A673 (cell line): ENCODE results near the gene APBA3. TPM values are rescaled to one million over a fixed set of nuclear protein-coding genes. Genes with fewer than 3 reads are reported as not detected.
"Not testable (repeated sequence)": the region's sequence is repeated elsewhere in the genome, so short reads cannot be mapped to it uniquely, and the experiment has no call there.

Source experiments
- BruUV-seq: library from RNA; stranded (reverse); fragments of 400-500 nt; replicated peaks from 2 replicates; lab custom pipeline; 2021; lab: Mats Ljungman, UMichigan
- CTCF ChIA-PET: fragments of 300-600 bp; sonication (Branson Sonifier 250); formaldehyde crosslinking; loops from one replicate; lab custom pipeline; 2022; ENCODE audit warnings: antibody characterized with exemption; lab: Charles Lee
- POLR2A ChIA-PET: fragments of 300-600 bp; sonication (Branson Sonifier 250); formaldehyde crosslinking; loops from one replicate; lab custom pipeline; 2022; ENCODE audit warnings: antibody characterized with exemption; ENCODE audit not compliant: low non-redundant PET; lab: Charles Lee
- DNase-seq: peaks from one replicate; pipeline ENCODE4 v3.0.0-alpha.2; 2015; ENCODE audit warnings: low spot score
- H3K27ac ChIP-seq: fragments of 200-600 bp; sonication (generic); 2 replicates; pipeline ENCODE4 v1.5.1; 2016; ENCODE audit warnings: mixed run types, low read depth, mild to moderate bottlenecking, mixed read lengths, antibody characterized with exemption, low read length; ENCODE audit not compliant: poor library complexity, severe bottlenecking
- H3K27me3 ChIP-seq: fragments of 200-600 bp; sonication (generic); replicated peaks from 2 replicates; pipeline ENCODE4 v1.6.1; 2017; ENCODE audit warnings: mixed run types, low read depth, mild to moderate bottlenecking, mixed read lengths, antibody characterized with exemption, low read length; ENCODE audit not compliant: insufficient read depth, poor library complexity
- H3K36me3 ChIP-seq: fragments of 200-600 bp; sonication (generic); 2 replicates; pipeline ENCODE4 v1.6.1; 2016; ENCODE audit warnings: mixed run types, mild to moderate bottlenecking, mixed read lengths, antibody characterized with exemption, low read length; ENCODE audit not compliant: insufficient read depth, poor library complexity, severe bottlenecking
- H3K4me1 ChIP-seq: fragments of 200-600 bp; sonication (generic); 2 replicates; pipeline ENCODE4 v1.6.1; 2017; ENCODE audit warnings: mixed run types, mild to moderate bottlenecking, mixed read lengths, antibody characterized with exemption, low read length; ENCODE audit not compliant: insufficient read depth, poor library complexity, severe bottlenecking
- H3K4me3 ChIP-seq: fragments of 200-600 bp; sonication (generic); 2 replicates; pipeline ENCODE4 v1.5.1; 2016; ENCODE audit warnings: low read depth, mixed run types, mild to moderate bottlenecking, mixed read lengths, low read length; ENCODE audit not compliant: poor library complexity, severe bottlenecking
- H3K9me3 ChIP-seq: fragments of 200-600 bp; sonication (generic); 2 replicates; pipeline ENCODE4 v1.6.1; 2016; ENCODE audit warnings: mixed run types, low read depth, mild to moderate bottlenecking, mixed read lengths, antibody characterized with exemption, low read length; ENCODE audit not compliant: poor library complexity, severe bottlenecking
- EZH2 ChIP-seq: fragments of 200-600 bp; sonication (generic); IDR thresholded peaks from 2 replicates; pipeline ENCODE4 v1.6.1; 2017; ENCODE audit warnings: borderline replicate concordance, low read depth, mild to moderate bottlenecking, mixed read lengths, antibody characterized with exemption, low read length; ENCODE audit not compliant: poor library complexity, severe bottlenecking
- intact Hi-C: fragments of 100-400 bp; cut with micrococcal nuclease; formaldehyde crosslinking; loops from one replicate; pipeline ENCODE4 v1.10.0; 2022; ENCODE audit not compliant: unreplicated experiment
- total RNA-seq: library from RNA; stranded (reverse); gene quantifications from 2 replicates; pipeline ENCODE4 v1.2.3, GENCODE V29; 2021
- TF ChIP-seq, protein P1 (sequence below): fragments of 300-800, 200-600 bp; sonication (generic); conservative IDR thresholded peaks from 2 replicates; pipeline ENCODE4 v1.5.1; 2017; ENCODE audit warnings: low read depth, mild to moderate bottlenecking, antibody characterized with exemption, low read length, moderate library complexity, mixed read lengths

APBA3 gene
- total RNA-seq, 1 experiment from 2014 or later = 30.0 TPM

DNA sequence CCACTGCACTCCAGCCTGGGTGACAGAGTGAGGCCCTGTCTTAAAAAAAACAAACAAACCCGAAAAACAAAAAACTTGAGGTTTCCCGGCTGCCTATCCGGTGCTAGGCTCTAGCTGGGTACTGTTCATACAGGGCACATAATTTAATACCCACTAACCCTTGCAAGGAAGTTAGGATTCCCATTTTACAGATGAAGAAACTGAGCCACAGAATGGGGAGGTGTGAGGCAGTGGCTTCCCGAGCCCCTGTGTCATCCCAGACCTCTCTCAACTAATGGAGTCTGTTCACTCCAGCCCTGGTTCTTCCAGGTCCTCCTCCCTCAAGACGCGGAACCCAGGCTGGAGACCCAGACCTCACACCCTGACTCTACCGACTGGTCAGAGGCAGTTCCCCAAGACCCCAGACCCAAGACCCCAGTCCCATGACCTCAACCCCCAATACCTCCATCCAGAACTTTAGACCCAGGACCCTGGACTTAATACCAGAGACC lies 576 bp downstream of the APBA3 start:
- peak overlapping the region; percentile 100 for H3K4me3 ChIP-seq
- H3K4me1 ChIP-seq = peaks cover 10% of the 10 kb centered on the region
- no peak for TF ChIP-seq EZH2
- TF ChIP-seq, protein P1, sequence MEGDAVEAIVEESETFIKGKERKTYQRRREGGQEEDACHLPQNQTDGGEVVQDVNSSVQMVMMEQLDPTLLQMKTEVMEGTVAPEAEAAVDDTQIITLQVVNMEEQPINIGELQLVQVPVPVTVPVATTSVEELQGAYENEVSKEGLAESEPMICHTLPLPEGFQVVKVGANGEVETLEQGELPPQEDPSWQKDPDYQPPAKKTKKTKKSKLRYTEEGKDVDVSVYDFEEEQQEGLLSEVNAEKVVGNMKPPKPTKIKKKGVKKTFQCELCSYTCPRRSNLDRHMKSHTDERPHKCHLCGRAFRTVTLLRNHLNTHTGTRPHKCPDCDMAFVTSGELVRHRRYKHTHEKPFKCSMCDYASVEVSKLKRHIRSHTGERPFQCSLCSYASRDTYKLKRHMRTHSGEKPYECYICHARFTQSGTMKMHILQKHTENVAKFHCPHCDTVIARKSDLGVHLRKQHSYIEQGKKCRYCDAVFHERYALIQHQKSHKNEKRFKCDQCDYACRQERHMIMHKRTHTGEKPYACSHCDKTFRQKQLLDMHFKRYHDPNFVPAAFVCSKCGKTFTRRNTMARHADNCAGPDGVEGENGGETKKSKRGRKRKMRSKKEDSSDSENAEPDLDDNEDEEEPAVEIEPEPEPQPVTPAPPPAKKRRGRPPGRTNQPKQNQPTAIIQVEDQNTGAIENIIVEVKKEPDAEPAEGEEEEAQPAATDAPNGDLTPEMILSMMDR = no peak
- intact Hi-C loops = no loop called here
- H3K36me3 ChIP-seq = peaks cover 3% of the 10 kb centered on the region
- H3K27ac ChIP-seq = peak overlapping the region; percentile 95
- no peaks in the 10 kb centered on the region for H3K9me3 ChIP-seq
- TSS peak; percentile 72 for BruUV-seq
- DNase-seq = no peak
- CTCF ChIA-PET = interaction anchor here (0.6 kb wide), 3 partner anchors 43 to 227 kb away, joined by 3 to 13 read pairs (median 3); no protein-coding TSS in a partner anchor
- no peaks in the 10 kb centered on the region for H3K27me3 ChIP-seq
- POLR2A ChIA-PET = no interaction called here

DNA sequence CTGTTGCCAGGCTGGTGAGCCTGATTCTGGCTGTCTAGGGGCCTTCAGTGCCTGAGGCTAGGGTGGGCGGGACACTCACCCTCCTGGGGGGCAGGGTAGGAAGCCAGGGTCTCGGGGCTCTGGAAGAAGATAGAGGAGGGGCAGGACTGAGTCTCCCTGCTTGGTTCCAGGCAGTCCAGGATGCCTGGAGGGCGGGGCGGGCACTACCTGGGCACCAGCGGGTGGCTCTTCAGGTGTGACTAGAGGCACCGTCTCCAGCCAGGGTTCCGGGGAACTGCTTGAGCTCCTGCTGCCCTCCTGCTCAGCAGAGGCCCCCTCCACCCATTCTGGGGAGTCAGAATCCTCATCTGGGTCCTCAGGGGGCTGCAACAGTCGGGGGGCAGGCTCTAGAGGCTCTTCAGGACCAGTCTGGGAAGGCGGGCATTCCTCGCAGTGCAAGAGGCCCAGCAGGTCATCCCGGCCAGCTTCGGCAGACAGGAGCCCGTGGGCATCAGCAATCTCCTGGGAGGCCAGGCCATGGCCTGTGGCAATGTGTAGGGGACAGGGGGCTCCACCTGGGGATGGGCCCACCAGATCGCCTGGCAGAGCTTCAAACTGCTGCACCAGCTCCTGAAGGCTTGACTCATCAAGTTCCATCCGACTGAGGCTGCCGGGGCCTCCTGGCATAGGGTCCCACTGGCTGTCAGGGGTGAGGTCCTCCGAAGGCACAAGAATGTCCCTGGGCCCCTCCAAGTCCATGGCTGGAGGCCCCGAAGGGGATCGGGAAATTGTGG lies 1.8 kb downstream of the APBA3 start:
- BruUV-seq = no TSS peak

DNA sequence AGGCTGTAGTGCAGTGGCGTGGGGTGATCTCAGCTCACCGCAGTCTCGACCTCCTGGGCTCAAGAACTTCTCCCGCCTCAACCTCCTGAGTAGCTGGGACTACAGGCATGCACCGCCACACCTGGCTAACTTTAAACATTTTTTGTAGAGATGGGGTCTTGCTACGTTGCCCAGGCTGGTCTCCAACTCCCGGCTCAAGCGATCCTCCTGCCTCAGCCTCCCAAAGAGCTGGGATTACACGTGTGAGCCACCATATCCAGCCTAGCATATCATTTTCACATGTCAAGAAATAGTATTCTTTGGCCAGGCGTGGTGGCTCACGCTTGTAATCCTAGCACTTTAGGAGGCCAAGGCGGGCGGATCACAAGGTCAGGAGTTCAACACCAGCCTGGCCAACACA lies 3.2 kb downstream of the APBA3 start:
- BruUV-seq, H3K9me3 ChIP-seq, H3K4me3 ChIP-seq, H3K4me1 ChIP-seq, H3K27me3 ChIP-seq, H3K36me3 ChIP-seq, H3K27ac ChIP-seq, DNase-seq, intact Hi-C loops, CTCF ChIA-PET: not testable (repeated sequence)
- POLR2A ChIA-PET = interaction anchor here (0.6 kb wide), 1 partner anchor 36 kb away, joined by 8 read pairs; no protein-coding TSS in a partner anchor

More for the DNA sequence above, 1.8 kb downstream of the APBA3 start:
- CTCF ChIA-PET = no interaction called here
- DNase-seq = no peak
- Histone ChIP-seq H3K4me1 (peaks cover 10% of the 10 kb centered on the region), H3K4me3 (no peak overlapping the region), H3K27me3 (no peaks in the 10 kb centered on the region), H3K27ac (no peak overlapping the region), H3K36me3 (peaks cover 3% of the 10 kb centered on the region), H3K9me3 (no peaks in the 10 kb centered on the region)
- TF ChIP-seq, protein P1 = no peak
- TF ChIP-seq EZH2 = no peak
- intact Hi-C loops = no loop called here
- POLR2A ChIA-PET = no interaction called here

DNA sequence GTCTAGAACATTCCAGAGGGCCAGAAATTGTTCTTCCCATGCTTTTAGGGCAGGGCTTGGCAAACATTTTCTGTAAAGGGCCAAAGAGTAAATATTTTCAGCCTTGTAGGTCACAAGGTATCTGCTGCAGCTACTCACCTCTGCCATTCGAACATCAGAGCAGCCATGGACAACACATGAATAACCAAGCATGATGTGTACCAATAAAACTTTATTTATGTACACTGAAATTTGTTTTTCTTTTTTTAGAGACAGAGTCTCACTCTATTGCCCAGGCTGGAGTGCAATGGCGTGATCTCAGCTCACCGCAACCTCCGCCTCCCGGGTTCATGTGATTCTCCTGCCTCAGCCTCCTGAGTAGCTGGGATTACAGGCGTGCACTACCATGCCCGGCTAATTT lies 3.8 kb downstream of the APBA3 start:
- CTCF ChIA-PET, DNase-seq, H3K4me3 ChIP-seq, H3K27me3 ChIP-seq, H3K9me3 ChIP-seq, BruUV-seq, H3K27ac ChIP-seq, H3K36me3 ChIP-seq, intact Hi-C loops, H3K4me1 ChIP-seq, POLR2A ChIA-PET: not testable (repeated sequence)
